NCI-H446 (cell line): Measurements from ENCODE around the gene RNU1-3.

Experiments
- DNase-seq, 2 experiments: peaks; one replicate each; lab custom pipeline; 2025; lab: John Stamatoyannopoulos, UW

The RNU1-3 gene

DNA sequence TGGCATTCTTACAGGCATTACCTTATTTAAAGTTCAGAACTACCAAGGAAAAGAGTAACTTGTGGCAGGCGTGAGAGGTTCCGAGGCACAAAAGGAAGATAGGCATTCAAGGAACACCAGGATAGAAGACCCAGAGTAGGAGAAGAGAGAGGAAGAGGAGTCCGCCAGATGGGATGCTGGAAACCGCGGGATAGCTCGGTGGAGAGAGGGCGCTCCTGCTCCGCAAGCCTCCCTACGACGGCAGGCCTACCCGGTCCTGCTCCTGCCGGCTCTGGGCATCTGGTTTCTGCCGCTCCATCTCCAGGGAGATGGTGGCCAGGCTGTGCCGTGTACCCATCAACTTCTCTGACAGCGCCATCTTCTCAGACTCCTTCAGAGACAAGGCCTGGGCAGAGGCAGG, 48.0 kb downstream of the RNU1-3 start:
- no peak for DNase-seq

DNA sequence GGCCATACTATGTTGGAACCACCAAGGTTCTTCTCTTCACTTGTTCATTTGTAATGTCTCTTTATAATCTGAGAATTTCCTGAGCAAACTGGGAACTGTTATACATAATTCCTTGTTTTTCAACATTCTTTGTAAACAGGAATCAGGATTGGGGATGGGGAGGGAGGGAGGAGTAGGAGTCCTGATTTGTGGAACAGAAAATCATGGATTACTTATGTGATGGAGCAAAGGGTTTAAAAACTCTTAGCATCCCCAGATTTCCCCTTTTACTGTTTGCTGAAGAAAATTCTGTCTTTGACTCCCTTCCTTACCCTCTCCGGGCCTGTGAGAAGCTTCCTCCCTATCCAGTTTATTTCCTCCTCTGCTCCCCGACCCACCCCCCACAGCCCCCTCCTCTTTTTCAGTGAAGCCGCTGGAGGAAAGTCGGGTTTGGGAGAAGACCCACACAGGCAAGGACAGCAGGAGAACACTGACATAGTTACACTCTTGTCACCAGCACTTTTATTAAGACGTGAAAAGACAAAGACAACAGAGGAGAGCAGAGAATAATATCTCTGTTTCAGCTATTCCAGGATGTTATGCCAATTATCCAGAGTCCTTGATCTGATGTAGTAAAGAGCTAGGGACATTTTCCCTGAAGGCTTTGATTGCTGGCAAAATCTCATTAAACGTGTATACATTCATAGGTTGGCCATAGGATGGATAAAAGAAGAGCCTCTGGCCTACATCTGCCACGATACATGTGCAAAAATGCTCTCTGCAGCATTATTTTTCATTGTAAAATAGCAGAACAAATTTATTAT, 48.8 kb downstream of the RNU1-3 start:
- no peak for DNase-seq

- no peak for DNase-seq
Observed at GRCh38 chr1:16617114-16617631, 49.6 kb downstream of the RNU1-3 start.
